ENCODE data around the gene PPP1R3G. TPM values are rescaled to one million over a fixed set of nuclear protein-coding genes. Genes with fewer than 3 reads are reported as not detected.

The PPP1R3G gene
- total and polyA plus RNA-seq, 2 of the 13 experiments (the other 11 are each of a cell fraction or from before 2014, with no cell fraction given): 1.2 to 1.3 TPM

DNA sequence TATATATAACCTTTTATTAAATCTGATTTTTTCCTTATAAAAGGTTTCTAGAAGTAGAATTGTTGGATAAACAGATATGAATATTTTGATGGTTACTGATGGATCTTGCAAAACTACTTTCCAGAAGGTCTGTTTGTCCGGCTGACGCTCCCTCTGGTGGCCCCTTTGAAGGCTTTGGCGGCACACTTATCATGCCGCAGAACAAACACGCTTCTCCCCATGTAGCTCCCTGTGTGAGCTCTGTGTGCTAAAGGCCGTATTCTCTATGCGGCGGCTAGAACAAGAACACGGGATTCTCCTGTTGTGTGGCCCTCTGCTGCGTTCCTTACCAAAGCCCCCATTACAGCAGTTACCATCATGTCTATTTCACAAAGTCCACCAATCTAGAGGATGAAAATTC, 30.0 kb downstream of the PPP1R3G start (continued):
- TF ChIP-seq, protein P1, sequence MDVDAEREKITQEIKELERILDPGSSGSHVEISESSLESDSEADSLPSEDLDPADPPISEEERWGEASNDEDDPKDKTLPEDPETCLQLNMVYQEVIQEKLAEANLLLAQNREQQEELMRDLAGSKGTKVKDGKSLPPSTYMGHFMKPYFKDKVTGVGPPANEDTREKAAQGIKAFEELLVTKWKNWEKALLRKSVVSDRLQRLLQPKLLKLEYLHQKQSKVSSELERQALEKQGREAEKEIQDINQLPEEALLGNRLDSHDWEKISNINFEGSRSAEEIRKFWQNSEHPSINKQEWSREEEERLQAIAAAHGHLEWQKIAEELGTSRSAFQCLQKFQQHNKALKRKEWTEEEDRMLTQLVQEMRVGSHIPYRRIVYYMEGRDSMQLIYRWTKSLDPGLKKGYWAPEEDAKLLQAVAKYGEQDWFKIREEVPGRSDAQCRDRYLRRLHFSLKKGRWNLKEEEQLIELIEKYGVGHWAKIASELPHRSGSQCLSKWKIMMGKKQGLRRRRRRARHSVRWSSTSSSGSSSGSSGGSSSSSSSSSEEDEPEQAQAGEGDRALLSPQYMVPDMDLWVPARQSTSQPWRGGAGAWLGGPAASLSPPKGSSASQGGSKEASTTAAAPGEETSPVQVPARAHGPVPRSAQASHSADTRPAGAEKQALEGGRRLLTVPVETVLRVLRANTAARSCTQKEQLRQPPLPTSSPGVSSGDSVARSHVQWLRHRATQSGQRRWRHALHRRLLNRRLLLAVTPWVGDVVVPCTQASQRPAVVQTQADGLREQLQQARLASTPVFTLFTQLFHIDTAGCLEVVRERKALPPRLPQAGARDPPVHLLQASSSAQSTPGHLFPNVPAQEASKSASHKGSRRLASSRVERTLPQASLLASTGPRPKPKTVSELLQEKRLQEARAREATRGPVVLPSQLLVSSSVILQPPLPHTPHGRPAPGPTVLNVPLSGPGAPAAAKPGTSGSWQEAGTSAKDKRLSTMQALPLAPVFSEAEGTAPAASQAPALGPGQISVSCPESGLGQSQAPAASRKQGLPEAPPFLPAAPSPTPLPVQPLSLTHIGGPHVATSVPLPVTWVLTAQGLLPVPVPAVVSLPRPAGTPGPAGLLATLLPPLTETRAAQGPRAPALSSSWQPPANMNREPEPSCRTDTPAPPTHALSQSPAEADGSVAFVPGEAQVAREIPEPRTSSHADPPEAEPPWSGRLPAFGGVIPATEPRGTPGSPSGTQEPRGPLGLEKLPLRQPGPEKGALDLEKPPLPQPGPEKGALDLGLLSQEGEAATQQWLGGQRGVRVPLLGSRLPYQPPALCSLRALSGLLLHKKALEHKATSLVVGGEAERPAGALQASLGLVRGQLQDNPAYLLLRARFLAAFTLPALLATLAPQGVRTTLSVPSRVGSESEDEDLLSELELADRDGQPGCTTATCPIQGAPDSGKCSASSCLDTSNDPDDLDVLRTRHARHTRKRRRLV (CRISPR knock-in tag; IDR thresholded peaks at IDR 0.05): no peak
- TF ChIP-seq ASH2L (IDR thresholded peaks at IDR 0.05; ENCODE audit: insufficient read length, low read depth, low read length): peak; percentile 47
- TF ChIP-seq ZSCAN29 (CRISPR knock-in tag; conservative IDR thresholded peaks at IDR 0.05): no peak
- TF ChIP-seq ZNF792 (CRISPR knock-in tag; IDR thresholded peaks at IDR 0.05): 0 out of 2 replicates have a peak, but pooled peaks have one; percentile 40
- TF ChIP-seq, protein P2, sequence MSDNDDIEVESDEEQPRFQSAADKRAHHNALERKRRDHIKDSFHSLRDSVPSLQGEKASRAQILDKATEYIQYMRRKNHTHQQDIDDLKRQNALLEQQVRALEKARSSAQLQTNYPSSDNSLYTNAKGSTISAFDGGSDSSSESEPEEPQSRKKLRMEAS (IDR thresholded peaks at IDR 0.05): peak; percentile 67
- TF ChIP-seq TBX3 (IDR thresholded peaks at IDR 0.05; ENCODE audit: borderline replicate concordance): peak; percentile 25; the same call in 1 of the 2 replicates
- 0 out of 2 replicates have a peak, but pooled peaks have one; percentile 51 for TF ChIP-seq CBX5 (CRISPR knock-in tag; IDR thresholded peaks at IDR 0.05; ENCODE audit: borderline replicate concordance)
- TF ChIP-seq, protein P3, sequence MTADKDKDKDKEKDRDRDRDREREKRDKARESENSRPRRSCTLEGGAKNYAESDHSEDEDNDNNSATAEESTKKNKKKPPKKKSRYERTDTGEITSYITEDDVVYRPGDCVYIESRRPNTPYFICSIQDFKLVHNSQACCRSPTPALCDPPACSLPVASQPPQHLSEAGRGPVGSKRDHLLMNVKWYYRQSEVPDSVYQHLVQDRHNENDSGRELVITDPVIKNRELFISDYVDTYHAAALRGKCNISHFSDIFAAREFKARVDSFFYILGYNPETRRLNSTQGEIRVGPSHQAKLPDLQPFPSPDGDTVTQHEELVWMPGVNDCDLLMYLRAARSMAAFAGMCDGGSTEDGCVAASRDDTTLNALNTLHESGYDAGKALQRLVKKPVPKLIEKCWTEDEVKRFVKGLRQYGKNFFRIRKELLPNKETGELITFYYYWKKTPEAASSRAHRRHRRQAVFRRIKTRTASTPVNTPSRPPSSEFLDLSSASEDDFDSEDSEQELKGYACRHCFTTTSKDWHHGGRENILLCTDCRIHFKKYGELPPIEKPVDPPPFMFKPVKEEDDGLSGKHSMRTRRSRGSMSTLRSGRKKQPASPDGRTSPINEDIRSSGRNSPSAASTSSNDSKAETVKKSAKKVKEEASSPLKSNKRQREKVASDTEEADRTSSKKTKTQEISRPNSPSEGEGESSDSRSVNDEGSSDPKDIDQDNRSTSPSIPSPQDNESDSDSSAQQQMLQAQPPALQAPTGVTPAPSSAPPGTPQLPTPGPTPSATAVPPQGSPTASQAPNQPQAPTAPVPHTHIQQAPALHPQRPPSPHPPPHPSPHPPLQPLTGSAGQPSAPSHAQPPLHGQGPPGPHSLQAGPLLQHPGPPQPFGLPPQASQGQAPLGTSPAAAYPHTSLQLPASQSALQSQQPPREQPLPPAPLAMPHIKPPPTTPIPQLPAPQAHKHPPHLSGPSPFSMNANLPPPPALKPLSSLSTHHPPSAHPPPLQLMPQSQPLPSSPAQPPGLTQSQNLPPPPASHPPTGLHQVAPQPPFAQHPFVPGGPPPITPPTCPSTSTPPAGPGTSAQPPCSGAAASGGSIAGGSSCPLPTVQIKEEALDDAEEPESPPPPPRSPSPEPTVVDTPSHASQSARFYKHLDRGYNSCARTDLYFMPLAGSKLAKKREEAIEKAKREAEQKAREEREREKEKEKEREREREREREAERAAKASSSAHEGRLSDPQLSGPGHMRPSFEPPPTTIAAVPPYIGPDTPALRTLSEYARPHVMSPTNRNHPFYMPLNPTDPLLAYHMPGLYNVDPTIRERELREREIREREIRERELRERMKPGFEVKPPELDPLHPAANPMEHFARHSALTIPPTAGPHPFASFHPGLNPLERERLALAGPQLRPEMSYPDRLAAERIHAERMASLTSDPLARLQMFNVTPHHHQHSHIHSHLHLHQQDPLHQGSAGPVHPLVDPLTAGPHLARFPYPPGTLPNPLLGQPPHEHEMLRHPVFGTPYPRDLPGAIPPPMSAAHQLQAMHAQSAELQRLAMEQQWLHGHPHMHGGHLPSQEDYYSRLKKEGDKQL (CRISPR knock-in tag; IDR thresholded peaks at IDR 0.05; ENCODE audit: low read depth): 0 out of 2 replicates have a peak, but pooled peaks have one; percentile 37
- TF ChIP-seq, protein P4, sequence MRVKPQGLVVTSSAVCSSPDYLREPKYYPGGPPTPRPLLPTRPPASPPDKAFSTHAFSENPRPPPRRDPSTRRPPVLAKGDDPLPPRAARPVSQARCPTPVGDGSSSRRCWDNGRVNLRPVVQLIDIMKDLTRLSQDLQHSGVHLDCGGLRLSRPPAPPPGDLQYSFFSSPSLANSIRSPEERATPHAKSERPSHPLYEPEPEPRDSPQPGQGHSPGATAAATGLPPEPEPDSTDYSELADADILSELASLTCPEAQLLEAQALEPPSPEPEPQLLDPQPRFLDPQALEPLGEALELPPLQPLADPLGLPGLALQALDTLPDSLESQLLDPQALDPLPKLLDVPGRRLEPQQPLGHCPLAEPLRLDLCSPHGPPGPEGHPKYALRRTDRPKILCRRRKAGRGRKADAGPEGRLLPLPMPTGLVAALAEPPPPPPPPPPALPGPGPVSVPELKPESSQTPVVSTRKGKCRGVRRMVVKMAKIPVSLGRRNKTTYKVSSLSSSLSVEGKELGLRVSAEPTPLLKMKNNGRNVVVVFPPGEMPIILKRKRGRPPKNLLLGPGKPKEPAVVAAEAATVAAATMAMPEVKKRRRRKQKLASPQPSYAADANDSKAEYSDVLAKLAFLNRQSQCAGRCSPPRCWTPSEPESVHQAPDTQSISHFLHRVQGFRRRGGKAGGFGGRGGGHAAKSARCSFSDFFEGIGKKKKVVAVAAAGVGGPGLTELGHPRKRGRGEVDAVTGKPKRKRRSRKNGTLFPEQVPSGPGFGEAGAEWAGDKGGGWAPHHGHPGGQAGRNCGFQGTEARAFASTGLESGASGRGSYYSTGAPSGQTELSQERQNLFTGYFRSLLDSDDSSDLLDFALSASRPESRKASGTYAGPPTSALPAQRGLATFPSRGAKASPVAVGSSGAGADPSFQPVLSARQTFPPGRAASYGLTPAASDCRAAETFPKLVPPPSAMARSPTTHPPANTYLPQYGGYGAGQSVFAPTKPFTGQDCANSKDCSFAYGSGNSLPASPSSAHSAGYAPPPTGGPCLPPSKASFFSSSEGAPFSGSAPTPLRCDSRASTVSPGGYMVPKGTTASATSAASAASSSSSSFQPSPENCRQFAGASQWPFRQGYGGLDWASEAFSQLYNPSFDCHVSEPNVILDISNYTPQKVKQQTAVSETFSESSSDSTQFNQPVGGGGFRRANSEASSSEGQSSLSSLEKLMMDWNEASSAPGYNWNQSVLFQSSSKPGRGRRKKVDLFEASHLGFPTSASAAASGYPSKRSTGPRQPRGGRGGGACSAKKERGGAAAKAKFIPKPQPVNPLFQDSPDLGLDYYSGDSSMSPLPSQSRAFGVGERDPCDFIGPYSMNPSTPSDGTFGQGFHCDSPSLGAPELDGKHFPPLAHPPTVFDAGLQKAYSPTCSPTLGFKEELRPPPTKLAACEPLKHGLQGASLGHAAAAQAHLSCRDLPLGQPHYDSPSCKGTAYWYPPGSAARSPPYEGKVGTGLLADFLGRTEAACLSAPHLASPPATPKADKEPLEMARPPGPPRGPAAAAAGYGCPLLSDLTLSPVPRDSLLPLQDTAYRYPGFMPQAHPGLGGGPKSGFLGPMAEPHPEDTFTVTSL (CRISPR knock-in tag; IDR thresholded peaks at IDR 0.05; ENCODE audit: borderline replicate concordance): peak; percentile 34; the same call in 1 of the 2 replicates
- TF ChIP-seq ZKSCAN8 (CRISPR knock-in tag; IDR thresholded peaks at IDR 0.05; ENCODE audit: borderline replicate concordance): peak; percentile 47; the same call in 1 of the 2 replicates
- TF ChIP-seq, protein P5, sequence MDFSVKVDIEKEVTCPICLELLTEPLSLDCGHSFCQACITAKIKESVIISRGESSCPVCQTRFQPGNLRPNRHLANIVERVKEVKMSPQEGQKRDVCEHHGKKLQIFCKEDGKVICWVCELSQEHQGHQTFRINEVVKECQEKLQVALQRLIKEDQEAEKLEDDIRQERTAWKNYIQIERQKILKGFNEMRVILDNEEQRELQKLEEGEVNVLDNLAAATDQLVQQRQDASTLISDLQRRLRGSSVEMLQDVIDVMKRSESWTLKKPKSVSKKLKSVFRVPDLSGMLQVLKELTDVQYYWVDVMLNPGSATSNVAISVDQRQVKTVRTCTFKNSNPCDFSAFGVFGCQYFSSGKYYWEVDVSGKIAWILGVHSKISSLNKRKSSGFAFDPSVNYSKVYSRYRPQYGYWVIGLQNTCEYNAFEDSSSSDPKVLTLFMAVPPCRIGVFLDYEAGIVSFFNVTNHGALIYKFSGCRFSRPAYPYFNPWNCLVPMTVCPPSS (IDR thresholded peaks at IDR 0.05): no peak
